T1000 (cell line): Measurements from ENCODE around the gene BCAM.
A peak's percentile ranks its signal among the peaks of the same experiment; 100 is the strongest.
"Not testable (repeated sequence)": the region's sequence is repeated elsewhere in the genome, so short reads cannot be mapped to it uniquely, and the experiment has no call there.

ENCODE experiments used
- DNase-seq: peaks from one replicate; lab custom pipeline; 2025; ENCODE audit warnings: mixed read lengths; lab: John Stamatoyannopoulos, UW

Gene BCAM

GRCh38 chr19:44817725-44818465 is 9.0 kb downstream of the BCAM start:
- DNase-seq, result no peak

- no peak for DNase-seq
Observed at GRCh38 chr19:44818466-44819031, 9.6 kb downstream of the BCAM start.

DNA sequence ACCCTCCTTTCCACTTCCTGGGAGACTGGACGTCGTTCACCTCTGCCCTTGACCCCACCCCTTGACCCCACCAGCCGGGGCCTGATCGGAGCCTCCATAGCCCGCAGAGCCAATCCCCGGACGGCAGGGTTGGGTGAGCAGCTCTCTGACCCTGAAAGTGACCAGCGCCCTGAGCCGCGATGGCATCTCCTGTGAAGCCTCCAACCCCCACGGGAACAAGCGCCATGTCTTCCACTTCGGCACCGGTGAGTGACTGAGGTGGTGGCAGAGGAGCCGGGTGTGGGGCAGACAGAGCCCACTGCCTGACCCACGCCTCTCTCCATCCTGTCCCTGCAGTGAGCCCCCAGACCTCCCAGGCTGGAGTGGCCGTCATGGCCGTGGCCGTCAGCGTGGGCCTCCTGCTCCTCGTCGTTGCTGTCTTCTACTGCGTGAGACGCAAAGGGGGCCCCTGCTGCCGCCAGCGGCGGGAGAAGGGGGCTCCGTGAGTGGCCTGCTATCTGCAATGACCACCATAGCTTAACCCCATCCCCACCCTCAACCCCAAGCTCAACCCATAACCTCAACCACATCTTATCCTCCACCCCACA is 10.4 kb downstream of the BCAM start:
- DNase-seq, result no peak

DNA sequence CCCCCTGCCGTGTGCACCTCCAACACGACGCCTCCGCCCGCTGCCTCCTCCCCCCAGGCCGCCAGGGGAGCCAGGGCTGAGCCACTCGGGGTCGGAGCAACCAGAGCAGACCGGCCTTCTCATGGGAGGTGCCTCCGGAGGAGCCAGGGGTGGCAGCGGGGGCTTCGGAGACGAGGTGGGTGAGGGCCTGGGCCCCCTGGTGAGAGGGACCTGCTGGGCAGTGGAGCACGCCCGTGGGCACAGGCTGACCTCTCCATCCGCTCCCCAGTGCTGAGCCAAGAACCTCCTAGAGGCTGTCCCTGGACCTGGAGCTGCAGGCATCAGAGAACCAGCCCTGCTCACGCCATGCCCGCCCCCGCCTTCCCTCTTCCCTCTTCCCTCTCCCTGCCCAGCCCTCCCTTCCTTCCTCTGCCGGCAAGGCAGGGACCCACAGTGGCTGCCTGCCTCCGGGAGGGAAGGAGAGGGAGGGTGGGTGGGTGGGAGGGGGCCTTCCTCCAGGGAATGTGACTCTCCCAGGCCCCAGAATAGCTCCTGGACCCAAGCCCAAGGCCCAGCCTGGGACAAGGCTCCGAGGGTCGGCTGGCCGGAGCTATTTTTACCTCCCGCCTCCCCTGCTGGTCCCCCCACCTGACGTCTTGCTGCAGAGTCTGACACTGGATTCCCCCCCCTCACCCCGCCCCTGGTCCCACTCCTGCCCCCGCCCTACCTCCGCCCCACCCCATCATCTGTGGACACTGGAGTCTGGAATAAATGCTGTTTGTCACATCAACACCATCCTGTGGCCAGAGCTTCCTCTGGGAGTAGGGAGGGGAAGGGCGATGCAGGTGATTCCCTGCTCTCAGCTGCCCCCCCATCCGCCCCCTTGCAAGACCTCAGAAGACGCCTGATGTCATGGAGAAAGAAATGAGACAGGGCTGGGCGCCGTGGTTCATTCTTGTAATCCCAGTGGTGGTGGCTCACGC is 12.0 kb downstream of the BCAM start:
- DNase-seq, result no peak

DNA sequence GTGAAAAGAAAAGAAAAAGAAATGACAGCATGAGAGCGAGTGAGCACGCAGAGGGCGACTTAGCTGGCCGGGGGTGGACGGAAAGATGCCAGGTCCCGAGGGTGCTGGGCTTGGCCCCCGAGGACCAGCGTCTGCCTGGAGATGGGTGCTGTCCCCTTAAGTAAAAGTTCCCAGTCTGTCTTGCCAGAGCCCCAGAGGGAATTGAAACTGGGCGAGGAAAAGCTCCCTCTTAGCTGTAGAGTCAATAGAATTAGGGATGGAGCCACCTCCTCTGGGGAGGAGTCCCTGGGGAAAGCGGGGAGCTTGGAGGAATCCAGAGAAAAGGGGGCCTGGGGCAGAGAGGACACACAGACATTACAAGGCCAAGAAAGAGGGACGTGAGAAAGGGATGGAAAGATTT is 13.3 kb downstream of the BCAM start:
- DNase-seq, result no peak

- no peak for DNase-seq
Observed at GRCh38 chr19:44822670-44823372, 13.9 kb downstream of the BCAM start.

GRCh38 chr19:44823373-44823698 is 14.4 kb downstream of the BCAM start:
- DNase-seq, result no peak

GRCh38 chr19:44824761-44825160 is 15.9 kb downstream of the BCAM start:
- DNase-seq, result no peak

- not testable (repeated sequence) for DNase-seq
Observed at GRCh38 chr19:44832875-44833274, 24.0 kb downstream of the BCAM start.

DNA sequence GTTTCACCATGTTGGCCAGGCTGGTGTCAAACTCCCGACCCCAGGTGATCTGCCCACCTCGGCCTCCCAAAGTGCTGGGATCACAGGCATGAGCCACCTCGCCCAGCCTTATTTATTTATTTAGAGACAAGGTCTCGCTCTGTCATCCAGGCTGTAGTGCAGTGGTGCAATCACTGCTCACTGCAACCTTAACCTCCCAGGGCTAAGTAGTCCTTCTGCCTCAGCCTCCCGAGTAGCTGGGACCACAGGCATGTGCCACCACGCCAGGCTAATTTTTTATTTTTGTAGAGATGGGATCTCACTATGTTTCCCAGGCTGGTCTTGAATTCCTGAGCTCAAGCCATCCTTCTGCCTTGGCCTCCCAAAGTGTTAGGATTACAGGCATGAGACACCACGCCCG is 25.5 kb downstream of the BCAM start:
- DNase-seq, result not testable (repeated sequence)

DNA sequence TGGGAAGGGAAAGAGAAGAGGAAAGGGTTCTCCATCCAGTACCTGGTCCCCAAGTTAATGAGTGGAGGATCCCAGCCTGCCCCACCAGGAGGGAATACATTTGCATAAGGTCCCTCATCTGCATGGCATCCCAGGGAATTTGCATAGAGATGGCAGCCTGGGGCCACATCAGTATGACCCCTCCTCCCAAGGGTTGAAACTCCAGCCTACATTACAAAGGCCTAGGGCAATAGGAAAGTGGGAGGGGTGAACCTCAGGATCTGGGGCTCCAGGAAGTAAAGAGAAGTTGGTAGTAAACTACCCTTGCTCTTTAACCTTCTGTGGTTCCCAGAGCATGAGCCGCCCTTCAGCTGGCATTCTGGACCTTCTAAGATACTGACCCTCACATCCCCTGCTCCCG is 30.4 kb downstream of the BCAM start:
- DNase-seq, result no peak

DNA sequence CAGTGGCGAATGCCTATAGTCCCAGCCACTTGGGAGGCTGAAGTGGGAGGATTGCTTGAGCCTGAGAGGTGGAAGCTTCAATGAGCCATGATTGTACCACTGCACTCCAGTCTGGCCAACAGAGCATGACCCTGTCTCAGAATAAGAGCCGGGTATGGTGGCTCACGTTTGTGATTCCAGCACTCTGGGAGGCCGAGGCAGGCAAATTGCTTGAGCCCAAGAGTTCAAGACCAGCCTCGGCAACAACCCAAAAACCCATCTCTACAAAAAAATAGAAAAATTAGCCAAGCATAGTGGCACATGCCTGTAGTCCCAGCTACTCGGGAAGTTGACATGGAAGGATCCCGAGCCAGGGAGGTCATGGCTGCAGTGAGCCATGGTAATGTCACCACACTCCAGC is 31.9 kb downstream of the BCAM start:
- no peak for DNase-seq

GRCh38 chr19:44841231-44841630 is 32.3 kb downstream of the BCAM start:
- DNase-seq, result no peak

GRCh38 chr19:44845286-44845611 is 36.3 kb downstream of the BCAM start:
- DNase-seq, result no peak

- peak; percentile 99 for DNase-seq
Observed at GRCh38 chr19:44845612-44846454, 36.9 kb downstream of the BCAM start, which contains the start of gene NECTIN2. TSS of gene NECTIN2 (plus strand) at chr19:44846297. CDS start at chr19:44846526, 229 bp downstream.

DNA sequence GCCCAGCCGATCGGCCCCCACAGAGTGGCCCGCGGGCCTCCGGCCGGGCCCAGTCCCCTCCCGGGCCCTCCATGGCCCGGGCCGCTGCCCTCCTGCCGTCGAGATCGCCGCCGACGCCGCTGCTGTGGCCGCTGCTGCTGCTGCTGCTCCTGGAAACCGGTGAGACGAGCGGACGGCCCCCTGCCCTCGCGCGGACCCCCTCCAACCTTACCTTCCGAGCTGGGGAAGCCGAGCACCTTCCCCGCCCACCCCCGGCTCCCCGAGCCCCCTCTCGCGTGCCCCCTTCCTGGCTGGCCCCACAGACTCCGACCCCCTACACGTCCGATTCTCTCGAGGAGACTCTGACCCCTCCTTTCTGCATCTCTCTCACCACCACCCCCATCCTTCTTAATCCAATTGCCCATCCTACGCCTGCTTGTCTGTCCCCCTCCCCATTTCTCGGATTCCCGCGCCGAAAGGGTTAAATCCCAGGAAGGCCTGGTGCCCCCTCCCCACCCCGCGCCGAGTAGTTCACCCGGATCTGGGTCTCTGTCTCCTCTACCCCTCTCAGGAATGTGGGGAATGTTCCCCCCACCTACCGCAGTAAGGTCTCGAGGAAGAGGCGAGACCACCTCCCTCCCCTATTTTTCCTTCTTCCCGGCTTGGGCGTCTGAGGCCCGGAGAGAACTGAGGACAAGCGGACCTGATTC is 37.7 kb downstream of the BCAM start:
- no peak for DNase-seq

GRCh38 chr19:44847144-44848035 is 38.5 kb downstream of the BCAM start:
- DNase-seq, result no peak

- DNase-seq, result no peak
Observed at GRCh38 chr19:44848036-44848811, 39.3 kb downstream of the BCAM start.
